Upper lobe of left lung (tissue), 4 donors: ENCODE measurements around the gene CADM3.

Experiments used
- EP300 ChIP-seq, 4 donors: sonication (generic); formaldehyde crosslinking; IDR thresholded peaks; one replicate each; pipeline ENCODE4 v1.5.1; 2017; ENCODE audit warnings: antibody characterized with exemption in 4 of 4, control low read depth in 2 of 4
- TF ChIP-seq, protein P1 (sequence below), 6 experiments: fragments of 450-650 bp in 4 of 6; fragments of 200-600 bp in 2 of 6; sonication (generic) in 2 of 6; IDR thresholded peaks; one replicate each; pipeline ENCODE4 v1.5.1; 2016 to 2019; ENCODE audit warnings: antibody characterized with exemption in 6 of 6

DNA sequence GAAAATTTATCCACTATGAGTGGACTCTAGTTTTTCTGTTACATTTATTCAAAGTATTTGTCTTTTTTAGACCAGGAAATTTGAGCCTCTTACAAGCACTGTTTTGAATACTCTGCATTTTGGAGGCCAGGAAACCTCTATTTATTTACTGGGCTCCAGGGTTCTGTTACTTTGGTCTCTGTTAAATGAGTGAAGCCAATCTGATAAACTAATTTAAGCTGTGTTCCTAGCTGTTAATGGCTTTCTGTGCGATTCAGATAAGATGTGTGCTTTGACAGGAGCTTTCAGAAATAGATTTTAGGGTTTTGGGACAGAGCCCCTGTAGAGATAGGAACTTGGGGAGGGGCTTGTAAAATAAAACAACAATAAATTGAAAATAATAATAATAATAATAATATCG, 57.1 kb downstream of the CADM3 start:
- TF ChIP-seq, protein P1, sequence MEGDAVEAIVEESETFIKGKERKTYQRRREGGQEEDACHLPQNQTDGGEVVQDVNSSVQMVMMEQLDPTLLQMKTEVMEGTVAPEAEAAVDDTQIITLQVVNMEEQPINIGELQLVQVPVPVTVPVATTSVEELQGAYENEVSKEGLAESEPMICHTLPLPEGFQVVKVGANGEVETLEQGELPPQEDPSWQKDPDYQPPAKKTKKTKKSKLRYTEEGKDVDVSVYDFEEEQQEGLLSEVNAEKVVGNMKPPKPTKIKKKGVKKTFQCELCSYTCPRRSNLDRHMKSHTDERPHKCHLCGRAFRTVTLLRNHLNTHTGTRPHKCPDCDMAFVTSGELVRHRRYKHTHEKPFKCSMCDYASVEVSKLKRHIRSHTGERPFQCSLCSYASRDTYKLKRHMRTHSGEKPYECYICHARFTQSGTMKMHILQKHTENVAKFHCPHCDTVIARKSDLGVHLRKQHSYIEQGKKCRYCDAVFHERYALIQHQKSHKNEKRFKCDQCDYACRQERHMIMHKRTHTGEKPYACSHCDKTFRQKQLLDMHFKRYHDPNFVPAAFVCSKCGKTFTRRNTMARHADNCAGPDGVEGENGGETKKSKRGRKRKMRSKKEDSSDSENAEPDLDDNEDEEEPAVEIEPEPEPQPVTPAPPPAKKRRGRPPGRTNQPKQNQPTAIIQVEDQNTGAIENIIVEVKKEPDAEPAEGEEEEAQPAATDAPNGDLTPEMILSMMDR (IDR thresholded peaks at IDR 0.05) = no peak
- TF ChIP-seq EP300 (IDR thresholded peaks at IDR 0.05) = no peak
